ENCODE data around the gene DAB1.
"Not testable (repeated sequence)": the region's sequence is repeated elsewhere in the genome, so short reads cannot be mapped to it uniquely, and the experiment has no call there.

The DAB1 gene

DNA sequence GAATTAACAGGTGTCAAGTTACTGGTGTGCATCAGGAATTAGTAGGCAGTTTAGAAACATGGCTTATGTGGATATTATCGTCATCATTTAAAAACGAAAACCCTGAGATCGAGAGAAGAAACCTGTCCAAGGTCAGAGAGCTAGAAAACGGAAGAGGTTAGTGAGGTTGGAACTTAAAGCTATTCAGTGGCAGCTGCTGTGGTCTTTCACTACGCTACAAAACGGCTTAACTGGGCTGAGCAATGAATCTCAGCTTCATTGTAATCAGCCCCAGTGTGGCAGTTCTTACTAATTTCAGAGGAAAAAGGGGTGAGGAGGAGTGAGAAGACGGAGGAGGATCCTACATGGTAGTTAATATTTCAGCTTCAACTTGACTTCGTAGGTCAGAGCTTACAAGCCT, 77.9 kb downstream of the DAB1 start:
- H3K4me3 ChIP-seq (replicated peaks; ENCODE audit: low read depth, low read length): no peak overlapping the region
- H3K36me3 ChIP-seq (ENCODE audit: control insufficient read depth, insufficient read depth, low read length): no peaks in the 10 kb centered on the region
- TF ChIP-seq, protein P1, sequence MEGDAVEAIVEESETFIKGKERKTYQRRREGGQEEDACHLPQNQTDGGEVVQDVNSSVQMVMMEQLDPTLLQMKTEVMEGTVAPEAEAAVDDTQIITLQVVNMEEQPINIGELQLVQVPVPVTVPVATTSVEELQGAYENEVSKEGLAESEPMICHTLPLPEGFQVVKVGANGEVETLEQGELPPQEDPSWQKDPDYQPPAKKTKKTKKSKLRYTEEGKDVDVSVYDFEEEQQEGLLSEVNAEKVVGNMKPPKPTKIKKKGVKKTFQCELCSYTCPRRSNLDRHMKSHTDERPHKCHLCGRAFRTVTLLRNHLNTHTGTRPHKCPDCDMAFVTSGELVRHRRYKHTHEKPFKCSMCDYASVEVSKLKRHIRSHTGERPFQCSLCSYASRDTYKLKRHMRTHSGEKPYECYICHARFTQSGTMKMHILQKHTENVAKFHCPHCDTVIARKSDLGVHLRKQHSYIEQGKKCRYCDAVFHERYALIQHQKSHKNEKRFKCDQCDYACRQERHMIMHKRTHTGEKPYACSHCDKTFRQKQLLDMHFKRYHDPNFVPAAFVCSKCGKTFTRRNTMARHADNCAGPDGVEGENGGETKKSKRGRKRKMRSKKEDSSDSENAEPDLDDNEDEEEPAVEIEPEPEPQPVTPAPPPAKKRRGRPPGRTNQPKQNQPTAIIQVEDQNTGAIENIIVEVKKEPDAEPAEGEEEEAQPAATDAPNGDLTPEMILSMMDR (IDR thresholded peaks at IDR 0.05; ENCODE audit: insufficient read depth, low read length, poor library complexity, severe bottlenecking): no peak
- no peaks in the 10 kb centered on the region for H3K27me3 ChIP-seq (replicated peaks; ENCODE audit: control insufficient read depth, insufficient read depth, low read length)
- no peak for DNase-seq (ENCODE audit: extremely low read depth, insufficient read length)

DNA sequence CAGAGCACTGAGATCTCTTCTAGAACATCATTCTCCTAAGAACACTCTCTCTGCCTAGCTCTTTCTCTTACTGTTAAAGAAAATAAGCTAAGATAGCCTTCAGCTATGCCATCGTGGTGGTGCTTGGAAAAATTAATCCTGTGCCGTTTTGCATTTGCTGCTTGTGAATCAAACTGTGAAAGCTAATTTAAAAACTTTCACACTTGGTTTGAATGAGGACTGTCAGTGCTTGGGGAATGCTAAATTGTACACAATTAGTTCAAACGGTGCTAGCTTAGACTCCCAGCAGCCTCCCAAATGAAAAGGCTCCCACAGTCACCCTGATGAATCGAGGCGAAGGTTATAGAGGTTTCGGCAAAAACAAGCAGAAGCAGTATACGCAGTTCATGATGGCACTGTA, 79.6 kb downstream of the DAB1 start:
- TF ChIP-seq, protein P1 (IDR thresholded peaks at IDR 0.05; ENCODE audit: insufficient read depth, low read length, poor library complexity, severe bottlenecking): no peak
- Histone ChIP-seq H3K27me3 (replicated peaks; ENCODE audit: control insufficient read depth, insufficient read depth, low read length) (no peaks in the 10 kb centered on the region), H3K36me3 (ENCODE audit: control insufficient read depth, insufficient read depth, low read length) (no peaks in the 10 kb centered on the region), H3K4me3 (replicated peaks; ENCODE audit: low read depth, low read length) (no peak overlapping the region)
- DNase-seq (ENCODE audit: extremely low read depth, insufficient read length): no peak

GRCh38 chr1:57343298-57343915, 80.5 kb downstream of the DAB1 start:
- DNase-seq (ENCODE audit: extremely low read depth, insufficient read length); H3K4me3 ChIP-seq (replicated peaks; ENCODE audit: low read depth, low read length); H3K27me3 ChIP-seq (replicated peaks; ENCODE audit: control insufficient read depth, insufficient read depth, low read length); H3K36me3 ChIP-seq (ENCODE audit: control insufficient read depth, insufficient read depth, low read length): not testable (repeated sequence)

- no peak for DNase-seq (ENCODE audit: extremely low read depth, insufficient read length)
- Histone ChIP-seq H3K36me3 (ENCODE audit: control insufficient read depth, insufficient read depth, low read length) (no peaks in the 10 kb centered on the region), H3K4me3 (replicated peaks; ENCODE audit: low read depth, low read length) (no peak overlapping the region), H3K27me3 (replicated peaks; ENCODE audit: control insufficient read depth, insufficient read depth, low read length) (no peaks in the 10 kb centered on the region)
- TF ChIP-seq, protein P1 (IDR thresholded peaks at IDR 0.05; ENCODE audit: insufficient read depth, low read length, poor library complexity, severe bottlenecking): no peak
Observed at GRCh38 chr1:57341721-57342120, 82.1 kb downstream of the DAB1 start.

- DNase-seq (ENCODE audit: extremely low read depth, insufficient read length): no peak
- no peaks in the 10 kb centered on the region for H3K27me3 ChIP-seq (replicated peaks; ENCODE audit: control insufficient read depth, insufficient read depth, low read length)
- H3K4me3 ChIP-seq (replicated peaks; ENCODE audit: low read depth, low read length): no peak overlapping the region
- H3K36me3 ChIP-seq (ENCODE audit: control insufficient read depth, insufficient read depth, low read length): no peaks in the 10 kb centered on the region
- TF ChIP-seq, protein P1 (IDR thresholded peaks at IDR 0.05; ENCODE audit: insufficient read depth, low read length, poor library complexity, severe bottlenecking): no peak
Observed at GRCh38 chr1:57340334-57341070, 83.4 kb downstream of the DAB1 start.

GRCh38 chr1:57337623-57338022, 86.2 kb downstream of the DAB1 start:
- no peak overlapping the region for H3K4me3 ChIP-seq (replicated peaks; ENCODE audit: low read depth, low read length)
- TF ChIP-seq, protein P1 (IDR thresholded peaks at IDR 0.05; ENCODE audit: insufficient read depth, low read length, poor library complexity, severe bottlenecking): no peak
- no peak for DNase-seq (ENCODE audit: extremely low read depth, insufficient read length)
- no peaks in the 10 kb centered on the region for H3K36me3 ChIP-seq (ENCODE audit: control insufficient read depth, insufficient read depth, low read length)
- no peaks in the 10 kb centered on the region for H3K27me3 ChIP-seq (replicated peaks; ENCODE audit: control insufficient read depth, insufficient read depth, low read length)

Measured in GM06990 (cell line).